A673 (cell line): ENCODE measurements around the gene GLS2.

Experiments used
- CTCF ChIP-seq: fragments of 300-800, 200-600 bp; sonication (generic); conservative IDR thresholded peaks from 2 replicates; pipeline ENCODE4 v1.5.1; 2017; ENCODE audit warnings: low read depth, mild to moderate bottlenecking, antibody characterized with exemption, low read length, moderate library complexity, mixed read lengths
- EZH2 ChIP-seq: fragments of 200-600 bp; sonication (generic); IDR thresholded peaks from 2 replicates; pipeline ENCODE4 v1.6.1; 2017; ENCODE audit warnings: borderline replicate concordance, low read depth, mild to moderate bottlenecking, mixed read lengths, antibody characterized with exemption, low read length; ENCODE audit not compliant: poor library complexity, severe bottlenecking

DNA sequence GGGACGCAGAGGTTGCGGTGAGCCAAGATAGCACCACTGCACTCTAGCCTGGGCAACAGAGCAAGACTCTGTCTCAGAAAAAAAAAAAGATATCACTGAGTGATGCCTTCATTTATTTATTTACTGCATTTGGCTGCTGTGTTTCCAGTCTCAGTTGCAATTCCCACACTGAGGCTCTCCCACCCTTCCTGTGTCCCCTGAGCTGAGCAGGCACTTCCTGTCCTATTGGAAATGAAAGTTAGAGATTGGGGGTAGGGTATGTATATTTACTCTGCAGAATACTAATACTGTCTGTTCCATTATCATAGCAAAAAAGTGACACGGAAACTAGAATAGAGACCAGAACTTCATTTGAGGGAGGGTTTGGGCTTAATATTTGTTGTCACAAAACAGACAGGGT, 32.1 kb upstream of the GLS2 start:
- TF ChIP-seq CTCF (no peak), EZH2 (no peak)
